SU-DHL-6 (cell line): ENCODE measurements around the gene ZNF143.
A peak's percentile ranks its signal among the peaks of the same experiment; 100 is the strongest.

Experiments
- H2AFZ ChIP-seq: fragments of 200-600 bp; sonication (generic); 2 replicates; pipeline ENCODE4 v1.6.1; 2014; ENCODE audit warnings: low read depth, mild to moderate bottlenecking, moderate library complexity, mixed read lengths, antibody characterized with exemption, low read length; ENCODE audit not compliant: severe bottlenecking
- H3F3A ChIP-seq: fragments of 200-600 bp; shearing (Covaris generic); 2 replicates; pipeline ENCODE4 v1.6.0; 2016; ENCODE audit warnings: antibody characterized with exemption, mild to moderate bottlenecking; ENCODE audit not compliant: insufficient read depth
- H3K27ac ChIP-seq: fragments of 200-600 bp; sonication (generic); 2 replicates; pipeline ENCODE4 v1.5.1; 2016; ENCODE audit warnings: low read depth, mild to moderate bottlenecking, low read length, moderate library complexity, mixed read lengths
- H3K27me3 ChIP-seq: fragments of 200-600 bp; sonication (generic), shearing (Covaris generic); 2 replicates; pipeline ENCODE4 v1.6.0; 2014; ENCODE audit warnings: mild to moderate bottlenecking, low read length
- H3K36me3 ChIP-seq: fragments of 200-600 bp; sonication (generic); 2 replicates; pipeline ENCODE4 v1.6.1; 2014; ENCODE audit warnings: mild to moderate bottlenecking, low read length, mixed read lengths
- H3K4me2 ChIP-seq: fragments of 300-600, 200-600 bp; shearing (Covaris generic), sonication (generic); 2 replicates; pipeline ENCODE4 v1.6.0; 2014; ENCODE audit warnings: low read length, low read depth, mild to moderate bottlenecking; ENCODE audit not compliant: poor library complexity, severe bottlenecking
- H3K4me3 ChIP-seq: fragments of 200-600 bp; sonication (generic); 2 replicates; pipeline ENCODE4 v1.5.1; 2014; ENCODE audit warnings: antibody characterized with exemption, low read length, mild to moderate bottlenecking, mixed read lengths; ENCODE audit not compliant: insufficient read depth, poor library complexity, severe bottlenecking
- H3K79me2 ChIP-seq: fragments of 200-600 bp; sonication (generic); 2 replicates; pipeline ENCODE4 v1.6.1; 2014; ENCODE audit warnings: mild to moderate bottlenecking, low read length, moderate library complexity; ENCODE audit not compliant: insufficient read depth
- H3K9ac ChIP-seq: fragments of 200-600 bp; sonication (generic); 2 replicates; pipeline ENCODE4 v1.7.0; 2014; ENCODE audit warnings: mild to moderate bottlenecking, low read length
- H3K9me2 ChIP-seq: fragments of 200-600 bp; sonication (generic); replicated peaks from 2 replicates; pipeline ENCODE4 v1.6.1; 2014; ENCODE audit warnings: low read length; ENCODE audit not compliant: insufficient read depth
- H3K9me3 ChIP-seq: fragments of 200-600 bp; sonication (generic); 2 replicates; pipeline ENCODE4 v1.6.1; 2014; ENCODE audit warnings: low read length, mixed read lengths; ENCODE audit not compliant: insufficient read depth
- H4K20me1 ChIP-seq: fragments of 200-600 bp; sonication (generic); 2 replicates; pipeline ENCODE4 v1.6.1; 2014; ENCODE audit warnings: low read depth, mild to moderate bottlenecking, antibody characterized with exemption, low read length, moderate library complexity, mixed read lengths
- EZH2phosphoT487 ChIP-seq: fragments of 200-600 bp; sonication (generic), shearing (Covaris generic); conservative IDR thresholded peaks from 2 replicates; pipeline ENCODE4 v1.6.1; 2018; ENCODE audit warnings: mild to moderate bottlenecking, antibody characterized with exemption, low read length, moderate library complexity, mixed read lengths
- TF ChIP-seq, protein P1 (sequence below): fragments of 200-600 bp; sonication (generic); IDR thresholded peaks from one replicate; pipeline ENCODE4 v1.5.1; 2017; ENCODE audit warnings: antibody characterized with exemption, mild to moderate bottlenecking, low read length, moderate library complexity; ENCODE audit not compliant: insufficient read depth, poor library complexity, severe bottlenecking

The ZNF143 gene

DNA sequence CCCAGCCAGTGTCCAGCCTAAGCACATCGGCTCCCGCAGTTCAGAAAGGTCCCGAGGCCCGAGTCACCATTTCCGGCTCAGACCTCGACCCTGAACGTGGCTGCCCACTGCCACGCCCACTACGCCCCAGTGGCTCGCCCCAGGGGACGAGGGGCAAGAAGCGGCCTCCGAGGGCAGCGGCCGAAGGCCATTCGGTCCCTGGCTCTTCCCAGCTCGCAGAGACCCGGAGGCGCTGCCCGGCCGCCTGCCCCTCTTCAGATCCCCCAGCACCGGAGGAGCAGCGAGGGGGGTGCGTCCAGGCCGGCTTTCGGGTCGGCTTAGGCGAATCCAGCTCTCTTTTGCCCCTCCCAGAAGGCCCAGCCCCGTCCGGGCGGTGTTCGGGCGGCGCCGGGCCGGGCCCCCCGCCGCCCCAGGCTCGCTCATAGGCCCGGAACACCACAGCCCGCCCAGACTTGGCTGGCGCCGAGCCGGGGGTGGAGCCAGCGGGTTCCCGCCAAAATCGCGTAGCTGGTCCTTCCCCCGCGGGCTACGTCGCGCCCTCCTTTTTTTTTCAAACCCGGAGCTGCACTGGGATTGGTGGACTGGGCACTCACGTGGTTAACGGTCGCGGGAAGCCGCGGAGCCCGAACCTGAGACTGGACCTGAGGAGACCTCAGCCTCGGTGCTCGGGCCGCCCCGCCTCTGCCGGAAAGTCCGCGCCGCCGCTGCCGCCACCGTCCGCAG is 112.4 kb downstream of the ZNF143 start, which contains the start of gene WEE1:
TSS of gene WEE1 (plus strand) at position 619 of the 723 bp plus-strand sequence. CDS start 264 bp downstream, outside the sequence.
- H3K27me3 ChIP-seq, result no peaks in the 10 kb centered on the region
- H3K27ac ChIP-seq, result peak within 1 kb of the TSS; percentile 85
- TF ChIP-seq EZH2phosphoT487, result no peak
- TF ChIP-seq, protein P1, sequence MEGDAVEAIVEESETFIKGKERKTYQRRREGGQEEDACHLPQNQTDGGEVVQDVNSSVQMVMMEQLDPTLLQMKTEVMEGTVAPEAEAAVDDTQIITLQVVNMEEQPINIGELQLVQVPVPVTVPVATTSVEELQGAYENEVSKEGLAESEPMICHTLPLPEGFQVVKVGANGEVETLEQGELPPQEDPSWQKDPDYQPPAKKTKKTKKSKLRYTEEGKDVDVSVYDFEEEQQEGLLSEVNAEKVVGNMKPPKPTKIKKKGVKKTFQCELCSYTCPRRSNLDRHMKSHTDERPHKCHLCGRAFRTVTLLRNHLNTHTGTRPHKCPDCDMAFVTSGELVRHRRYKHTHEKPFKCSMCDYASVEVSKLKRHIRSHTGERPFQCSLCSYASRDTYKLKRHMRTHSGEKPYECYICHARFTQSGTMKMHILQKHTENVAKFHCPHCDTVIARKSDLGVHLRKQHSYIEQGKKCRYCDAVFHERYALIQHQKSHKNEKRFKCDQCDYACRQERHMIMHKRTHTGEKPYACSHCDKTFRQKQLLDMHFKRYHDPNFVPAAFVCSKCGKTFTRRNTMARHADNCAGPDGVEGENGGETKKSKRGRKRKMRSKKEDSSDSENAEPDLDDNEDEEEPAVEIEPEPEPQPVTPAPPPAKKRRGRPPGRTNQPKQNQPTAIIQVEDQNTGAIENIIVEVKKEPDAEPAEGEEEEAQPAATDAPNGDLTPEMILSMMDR, result no peak
- H3K79me2 ChIP-seq, result peaks cover 53% of the 10 kb centered on the region
- H3K9me2 ChIP-seq, result no peaks in the 10 kb centered on the region
- H3K4me2 ChIP-seq, result peak within 1 kb of the TSS; percentile 90
- peaks cover 78% of the 10 kb centered on the region for H3F3A ChIP-seq
- peak within 1 kb of the TSS; percentile 72 for H3K4me3 ChIP-seq
- H4K20me1 ChIP-seq, result no peaks in the 10 kb centered on the region
- no peak within 1 kb of the TSS for H2AFZ ChIP-seq
- peaks cover 40% of the 10 kb centered on the region for H3K36me3 ChIP-seq
- peak within 1 kb of the TSS; percentile 99 for H3K9ac ChIP-seq
- no peaks in the 10 kb centered on the region for H3K9me3 ChIP-seq

GRCh38 chr11:9573775-9574621 is 113.2 kb downstream of the ZNF143 start:
- H3K4me3 ChIP-seq, result peak overlapping the region; percentile 72
- peaks cover 45% of the 10 kb centered on the region for H3K36me3 ChIP-seq
- peaks cover 60% of the 10 kb centered on the region for H3K79me2 ChIP-seq
- H3K9me3 ChIP-seq, result no peaks in the 10 kb centered on the region
- peak overlapping the region; percentile 99 for H3K9ac ChIP-seq
- H4K20me1 ChIP-seq, result 0 out of 2 replicates have a peak, but pooled peaks cover under 1% of the 10 kb centered on the region
- peak overlapping the region; percentile 90 for H3K4me2 ChIP-seq
- H3K27ac ChIP-seq, result peak overlapping the region; percentile 85
- H3F3A ChIP-seq, result peaks cover 73% of the 10 kb centered on the region
- no peaks in the 10 kb centered on the region for H3K27me3 ChIP-seq
- no peaks in the 10 kb centered on the region for H3K9me2 ChIP-seq
- TF ChIP-seq EZH2phosphoT487, result no peak
- TF ChIP-seq, protein P1, result no peak
- H2AFZ ChIP-seq, result no peak overlapping the region

DNA sequence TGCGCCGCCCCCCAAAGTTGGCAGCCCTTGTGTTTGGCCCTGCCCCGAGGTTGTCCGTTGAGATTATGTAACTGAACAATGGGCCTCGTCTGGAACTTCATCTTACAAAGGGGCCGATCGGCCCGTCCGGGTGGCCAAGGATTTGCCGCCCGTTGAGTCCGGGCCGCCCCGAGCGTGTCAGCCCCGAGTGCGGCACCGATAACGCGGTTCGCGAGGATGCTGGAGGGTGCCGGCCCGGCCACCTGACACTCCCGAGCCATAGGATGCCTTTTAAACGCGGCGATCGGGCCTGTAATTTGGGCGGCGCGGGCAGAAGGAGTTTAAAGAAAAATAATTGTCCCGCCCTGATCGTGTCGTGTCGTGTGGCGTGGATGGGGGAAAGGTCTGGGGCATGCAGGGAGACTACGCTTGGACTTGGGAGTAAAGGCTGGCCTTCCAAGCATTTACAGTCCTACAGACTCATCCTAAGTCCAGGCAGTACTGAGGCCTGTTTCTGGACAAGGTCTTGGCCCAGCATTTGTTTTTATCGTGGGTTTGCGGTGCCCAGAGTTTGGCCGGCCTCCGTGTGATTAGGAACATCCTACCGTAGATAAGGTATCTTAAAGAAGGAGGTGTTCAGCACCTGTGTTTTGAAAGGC is 113.9 kb downstream of the ZNF143 start:
- no peaks in the 10 kb centered on the region for H3K27me3 ChIP-seq
- H3K4me2 ChIP-seq, result peak overlapping the region; percentile 90
- peak overlapping the region; percentile 72 for H3K4me3 ChIP-seq
- peaks cover 67% of the 10 kb centered on the region for H3K79me2 ChIP-seq
- peaks cover 7% of the 10 kb centered on the region; the same call in 1 of the 2 replicates for H4K20me1 ChIP-seq
- no peak overlapping the region for H2AFZ ChIP-seq
- H3K9me3 ChIP-seq, result no peaks in the 10 kb centered on the region
- H3K27ac ChIP-seq, result peak overlapping the region; percentile 85
- peaks cover 53% of the 10 kb centered on the region for H3K36me3 ChIP-seq
- no peak for TF ChIP-seq EZH2phosphoT487
- no peaks in the 10 kb centered on the region for H3K9me2 ChIP-seq
- H3K9ac ChIP-seq, result peak overlapping the region; percentile 99
- peaks cover 73% of the 10 kb centered on the region for H3F3A ChIP-seq
